K562 (cell line): Measurements from ENCODE around the gene WDR20. TPM values are rescaled to one million over a fixed set of nuclear protein-coding genes. Genes with fewer than 3 reads are reported as not detected.

ENCODE experiments used
- ATAC-seq: fragments of 200-7000 bp; cut with Tn5 transposase; 3 replicates; pipeline ENCODE4 v1.9.1; 2020; ENCODE audit warnings: moderate library complexity
- BruUV-seq: library from RNA; stranded (reverse); fragments of 400-500 nt; replicated peaks from 2 replicates; lab custom pipeline; 2021; lab: Mats Ljungman, UMichigan
- CTCF ChIA-PET: fragments of 300-600 bp; formaldehyde crosslinking; extraction: SDS; loops from one replicate; lab custom pipeline; 2021; ENCODE audit warnings: low intra/inter-chr PET ratio; lab: Yijun Ruan, JAX
- POLR2A ChIA-PET: fragments of 300-600, 350-650 bp; sonication (Branson Sonifier 250); formaldehyde crosslinking; extraction: SDS; loops from one replicate; lab custom pipeline; 2021; ENCODE audit warnings: antibody characterized with exemption, inconsistent platforms; lab: Yijun Ruan, JAX
- DNase-seq, 4 experiments: peaks; one replicate each; pipeline versions ENCODE4 v3.0.0 to v3.0.0-alpha.2; 2011 to 2018; ENCODE audit warnings: low spot score in 3 of 4, mixed read lengths in 3 of 4; ENCODE audit errors: extremely low read depth in 1 of 4
- FAIRE-seq: peaks from 2 replicates; lab custom pipeline; 2011; peaks lifted over from hg19 to GRCh38; lab: Jason Lieb, UNC
- H2AFZ ChIP-seq: 2 replicates; pipeline ENCODE4 v1.6.0; 2011; ENCODE audit warnings: low read depth, low read length, control low read depth, inconsistent platforms
- H3K27ac ChIP-seq: fragments of 200-600 bp; 3 replicates; pipeline ENCODE4 v1.8.0; 2011; ENCODE audit warnings: low read depth, mild to moderate bottlenecking, control low read depth, inconsistent platforms, low read length, moderate library complexity, mixed read lengths; ENCODE audit errors: extremely low read depth
- H3K27me3 ChIP-seq, 2 experiments: fragments of 300-600 bp in 1 of 2; 2 replicates in 1 of 2; 3 replicates in 1 of 2; pipeline versions ENCODE4 v1.6.0 to v1.8.0; 2011; ENCODE audit warnings: inconsistent platforms in 2 of 2, low read length in 2 of 2, mild to moderate bottlenecking in 1 of 2, mixed read lengths in 1 of 2, moderate library complexity in 1 of 2; ENCODE audit not compliant: control insufficient read depth in 2 of 2, insufficient read depth in 2 of 2
- H3K36me3 ChIP-seq: fragments of 300-600 bp; 3 replicates; pipeline ENCODE4 v1.8.0; 2011; ENCODE audit warnings: mild to moderate bottlenecking, low read length, inconsistent platforms; ENCODE audit not compliant: control insufficient read depth, insufficient read depth
- H3K4me1 ChIP-seq, 2 experiments: fragments of 200-600 bp in 1 of 2; replicated peaks in 1 of 2; 2 replicates in 1 of 2; 3 replicates in 1 of 2; pipeline versions ENCODE4 v1.5.1 to v1.8.0; 2011; ENCODE audit warnings: inconsistent platforms in 2 of 2, low read length in 2 of 2, mild to moderate bottlenecking in 1 of 2, mixed read lengths in 1 of 2, moderate library complexity in 1 of 2; ENCODE audit not compliant: control insufficient read depth in 2 of 2, insufficient read depth in 2 of 2
- H3K4me2 ChIP-seq: 2 replicates; pipeline ENCODE4 v1.6.1; 2011; ENCODE audit warnings: low read length, control low read depth, inconsistent platforms, mixed read lengths; ENCODE audit not compliant: insufficient read depth
- H3K4me3 ChIP-seq: fragments of 200-600 bp; sonication (generic), shearing (Covaris generic); 2 replicates; pipeline ENCODE4 v1.5.1; 2016; ENCODE audit warnings: control low read depth, inconsistent platforms
- H3K79me2 ChIP-seq: fragments of 200-600 bp; 3 replicates; pipeline ENCODE4 v1.8.0; 2011; ENCODE audit warnings: low read length, inconsistent platforms; ENCODE audit not compliant: control insufficient read depth, insufficient read depth
- H3K9ac ChIP-seq, 2 experiments: 2 replicates each; pipeline versions ENCODE4 v1.6.0 to v1.6.1; 2011; ENCODE audit warnings: low read depth in 2 of 2, low read length in 2 of 2, control low read depth in 1 of 2, inconsistent platforms in 1 of 2, mild to moderate bottlenecking in 1 of 2, mixed read lengths in 1 of 2; ENCODE audit not compliant: insufficient read depth in 1 of 2
- H3K9me1 ChIP-seq: one replicate; pipeline ENCODE4 v1.6.0; 2011; ENCODE audit warnings: inconsistent platforms, mild to moderate bottlenecking, low read length, moderate library complexity; ENCODE audit not compliant: control insufficient read depth, insufficient read depth
- H3K9me3 ChIP-seq: replicated peaks from 2 replicates; pipeline ENCODE4 v1.5.1; 2011; ENCODE audit warnings: low read depth, low read length, inconsistent platforms; ENCODE audit not compliant: control insufficient read depth, insufficient read depth
- H4K20me1 ChIP-seq: replicated peaks from 2 replicates; pipeline ENCODE4 v1.6.1; 2011; ENCODE audit warnings: low read length, inconsistent platforms, mixed read lengths; ENCODE audit not compliant: control insufficient read depth, insufficient read depth
- CHD4 ChIP-seq: fragments of 200-600 bp; sonication (generic); IDR thresholded peaks from 3 replicates; pipeline ENCODE4 v1.6.1; 2012; ENCODE audit warnings: low read depth, mild to moderate bottlenecking, mixed read lengths, low read length, inconsistent platforms; ENCODE audit not compliant: insufficient read depth, insufficient replicate concordance, poor library complexity, severe bottlenecking
- FOS ChIP-seq: IDR thresholded peaks from 3 replicates; pipeline ENCODE4 v1.6.1; 2011; ENCODE audit not compliant: insufficient read length; ENCODE audit errors: extremely low read depth
- FOXA3 ChIP-seq, 2 experiments: fragments of 450-650 bp in 1 of 2; sonication (generic) in 1 of 2; formaldehyde crosslinking; IDR thresholded peaks in 1 of 2; conservative IDR thresholded peaks in 1 of 2; 2 replicates each; pipeline versions ENCODE4 v1.4.0 to v1.8.0; 2020 to 2022; ENCODE audit warnings: mild to moderate bottlenecking in 2 of 2, missing genetic modification reagents in 1 of 2
- GATAD2A ChIP-seq: fragments of 450-650 bp; IDR thresholded peaks from 2 replicates; pipeline ENCODE4 v1.6.1; 2017
- KDM2B ChIP-seq: fragments of 250-450 bp; sonication (Bioruptor Pico); IDR thresholded peaks from 2 replicates; pipeline ENCODE4 v1.8.0; 2021; ENCODE audit warnings: mild to moderate bottlenecking, moderate library complexity
- MAFK ChIP-seq: IDR thresholded peaks from 2 replicates; pipeline ENCODE4 v1.6.1; 2011; ENCODE audit warnings: low read length, improper control_type of control experiment
- PTTG1 ChIP-seq: fragments of 450-650 bp; IDR thresholded peaks from 2 replicates; pipeline ENCODE4 v1.6.1; 2016; ENCODE audit warnings: low read depth, mild to moderate bottlenecking, missing genetic modification characterization, missing compliant biosample characterization
- RAD21 ChIP-seq, 2 experiments: fragments of 250-450 bp in 1 of 2; fragments of 450-650 bp in 1 of 2; sonication (Bioruptor Pico) in 1 of 2; formaldehyde crosslinking in 1 of 2; IDR thresholded peaks in 1 of 2; conservative IDR thresholded peaks in 1 of 2; 2 replicates each; pipeline versions ENCODE4 v1.4.0 to v1.8.0; 2020 to 2022; ENCODE audit warnings: mild to moderate bottlenecking in 2 of 2, moderate library complexity in 1 of 2
- SMC3 ChIP-seq: conservative IDR thresholded peaks from 2 replicates; pipeline ENCODE4 v1.6.1; 2011; ENCODE audit warnings: low read depth, low read length, improper control_type of control experiment; ENCODE audit not compliant: insufficient read depth
- SPI1 ChIP-seq: IDR thresholded peaks from 2 replicates; pipeline ENCODE4 v1.6.1; 2011; ENCODE audit warnings: low read depth, low read length, control low read depth, borderline replicate concordance
- TBL1XR1 ChIP-seq, 2 experiments: IDR thresholded peaks; 2 replicates each; pipeline ENCODE4 v1.6.1; 2012; ENCODE audit warnings: improper control_type of control experiment in 2 of 2, low read length in 2 of 2, mild to moderate bottlenecking in 1 of 2
- ZFP30 ChIP-seq: fragments of 250-450 bp; sonication (Bioruptor Pico); IDR thresholded peaks from 2 replicates; pipeline ENCODE4 v1.8.0; 2022; ENCODE audit warnings: moderate library complexity, mild to moderate bottlenecking, inconsistent platforms, borderline replicate concordance
- ZNF274 ChIP-seq: IDR thresholded peaks from 2 replicates; pipeline ENCODE4 v1.6.1; 2011; ENCODE audit warnings: low read depth, mild to moderate bottlenecking, low read length, moderate library complexity, borderline replicate concordance
- ZNF384 ChIP-seq: IDR thresholded peaks from 2 replicates; pipeline ENCODE4 v1.6.1; 2012; ENCODE audit warnings: low read depth, low read length, improper control_type of control experiment
- WGBS: fragments of 100-300 bp; shearing (Covaris generic); methylation state at CpG from one replicate; pipeline ENCODE4 v1.1.6; 2016; ENCODE audit warnings: low coverage, mixed read lengths; ENCODE audit not compliant: insufficient coverage; ENCODE audit errors: missing lambda C conversion rate; 5-methylcytosine and 5-hydroxymethylcytosine counted together
- in situ Hi-C: fragments of 300-500 bp; cut with MboI; formaldehyde crosslinking; loops from 4 replicates; pipeline ENCODE4 v1.15.0; 2018; ENCODE audit warnings: inconsistent platforms, mixed read lengths
- intact Hi-C: fragments of 100-400 bp; cut with micrococcal nuclease; formaldehyde crosslinking; loops from 2 replicates; pipeline ENCODE4 v1.14.2; 2022
- polyA plus RNA-seq, 8 experiments: library from polyadenylated mRNA; depleted of rRNA in 4 of 8; stranded (reverse) in 5 of 8; unstranded in 3 of 8; fragments of >200 nt; fragmentation: Nextera tagmentation in 2 of 8; fragmentation: Illumina TruSeq in 1 of 8; extraction: Ambion mirVana in 2 of 8; extraction: Trizol in 1 of 8; gene quantifications; 2 replicates each; pipeline versions ENCODE4 v1.2.1 to v1.2.3, GENCODE V29; 2011 to 2014; ENCODE audit warnings: inconsistent platforms in 1 of 8, missing spikeins in 1 of 8
- total RNA-seq, 7 experiments: library from RNA; depleted of rRNA in 6 of 7; stranded (reverse); fragments of >200 nt in 6 of 7; fragmentation: Illumina TruSeq in 2 of 7; extraction: Trizol in 2 of 7; gene quantifications; 2 replicates each; pipeline versions ENCODE4 v1.2.1 to v1.2.3, GENCODE V29; 2011 to 2021; ENCODE audit warnings: low replicate concordance in 1 of 7

The WDR20 gene
- total and polyA plus RNA-seq, 9 of the 15 experiments (the other 6 are each of a cell fraction or from before 2014, with no cell fraction given), result 7.0 to 15.3 (median 11.8) TPM

DNA sequence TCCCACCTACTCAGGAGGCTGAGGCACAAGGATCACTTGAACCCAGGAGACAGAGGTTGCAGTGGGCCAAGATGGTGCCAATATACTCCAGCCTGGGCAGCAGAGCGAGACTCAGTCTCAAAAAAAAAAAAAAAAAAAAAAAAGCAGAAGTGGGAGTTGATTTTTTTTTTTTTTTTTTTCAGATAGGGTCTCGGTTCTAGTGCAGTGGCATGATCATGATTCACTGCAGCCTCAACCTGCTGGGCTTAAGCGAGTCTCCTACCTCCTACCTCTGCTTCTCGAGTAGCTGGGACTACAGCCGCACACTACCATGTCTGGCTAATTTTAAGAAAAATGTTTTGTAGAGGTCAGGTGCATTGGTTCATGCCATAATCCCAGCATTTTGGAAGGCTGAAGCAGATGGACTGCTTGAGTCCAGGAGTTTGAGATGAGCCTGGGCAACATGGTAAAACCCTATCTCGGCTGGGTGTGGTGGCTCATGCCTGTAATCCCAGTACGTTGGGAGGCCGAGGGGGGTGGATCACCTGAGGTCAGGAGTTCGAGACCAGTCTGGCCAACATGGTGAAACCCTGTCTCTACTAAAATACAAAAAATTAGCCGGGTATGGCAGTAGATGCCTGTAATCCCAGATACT is 36.5 kb upstream of the WDR20 start:
- H3K79me2 ChIP-seq, result no peaks in the 10 kb centered on the region
- no peaks in the 10 kb centered on the region; a peak in 1 of 5 replicates for H3K4me1 ChIP-seq
- BruUV-seq, result no TSS peak
- no peak overlapping the region for H3K27ac ChIP-seq
- DNase-seq (no peak), FAIRE-seq (no peak), ATAC-seq (no peak)
- no peak for TF ChIP-seq TBL1XR1 (IDR thresholded peaks at IDR 0.05; ENCODE audit: low read length in 2 of 2)
- TF ChIP-seq ZNF274, result no peak
- TF ChIP-seq GATAD2A, result no peak
- no peak for TF ChIP-seq FOS
- TF ChIP-seq CHD4, result no peak
- TF ChIP-seq ZNF384, result peak; percentile 64
- TF ChIP-seq SMC3, result no peak
- peak; percentile 78 for TF ChIP-seq SPI1
- no peak for TF ChIP-seq RAD21 (CRISPR knock-in tag; conservative IDR thresholded peaks at IDR 0.05 in 1 of 2, IDR thresholded peaks at IDR 0.05 in 1 of 2)
- no peak for TF ChIP-seq MAFK
- no peak for TF ChIP-seq FOXA3 (CRISPR knock-in tag; conservative IDR thresholded peaks at IDR 0.05 in 1 of 2, IDR thresholded peaks at IDR 0.05 in 1 of 2)
- TF ChIP-seq ZFP30 (CRISPR knock-in tag), result no peak
- TF ChIP-seq PTTG1 (tag), result no peak
- no peak for TF ChIP-seq KDM2B (CRISPR knock-in tag)
- H3K4me2 ChIP-seq, result no peak overlapping the region
- 42% methylated on average over 7 of the region's 10 CpGs for WGBS
- H3K9me3 ChIP-seq, result no peaks in the 10 kb centered on the region
- H3K9ac ChIP-seq, result no peak overlapping the region
- intact Hi-C loops (no loop called here), in situ Hi-C loops (no loop called here)
- H2AFZ ChIP-seq, result no peak overlapping the region
- no peaks in the 10 kb centered on the region for H3K9me1 ChIP-seq
- POLR2A ChIA-PET, result no interaction called here
- no peaks in the 10 kb centered on the region for H3K36me3 ChIP-seq
- CTCF ChIA-PET, result no interaction called here
- no peaks in the 10 kb centered on the region for H4K20me1 ChIP-seq
- H3K27me3 ChIP-seq, result no peaks in the 10 kb centered on the region
- H3K4me3 ChIP-seq, result no peak overlapping the region
